ENCODE results near the gene ADCY9.
"Not testable (repeated sequence)": the region's sequence is repeated elsewhere in the genome, so short reads cannot be mapped to it uniquely, and the experiment has no call there.

The ADCY9 gene
- total RNA-seq = 12.3 to 36.4 reads per million in 2 experiments

DNA sequence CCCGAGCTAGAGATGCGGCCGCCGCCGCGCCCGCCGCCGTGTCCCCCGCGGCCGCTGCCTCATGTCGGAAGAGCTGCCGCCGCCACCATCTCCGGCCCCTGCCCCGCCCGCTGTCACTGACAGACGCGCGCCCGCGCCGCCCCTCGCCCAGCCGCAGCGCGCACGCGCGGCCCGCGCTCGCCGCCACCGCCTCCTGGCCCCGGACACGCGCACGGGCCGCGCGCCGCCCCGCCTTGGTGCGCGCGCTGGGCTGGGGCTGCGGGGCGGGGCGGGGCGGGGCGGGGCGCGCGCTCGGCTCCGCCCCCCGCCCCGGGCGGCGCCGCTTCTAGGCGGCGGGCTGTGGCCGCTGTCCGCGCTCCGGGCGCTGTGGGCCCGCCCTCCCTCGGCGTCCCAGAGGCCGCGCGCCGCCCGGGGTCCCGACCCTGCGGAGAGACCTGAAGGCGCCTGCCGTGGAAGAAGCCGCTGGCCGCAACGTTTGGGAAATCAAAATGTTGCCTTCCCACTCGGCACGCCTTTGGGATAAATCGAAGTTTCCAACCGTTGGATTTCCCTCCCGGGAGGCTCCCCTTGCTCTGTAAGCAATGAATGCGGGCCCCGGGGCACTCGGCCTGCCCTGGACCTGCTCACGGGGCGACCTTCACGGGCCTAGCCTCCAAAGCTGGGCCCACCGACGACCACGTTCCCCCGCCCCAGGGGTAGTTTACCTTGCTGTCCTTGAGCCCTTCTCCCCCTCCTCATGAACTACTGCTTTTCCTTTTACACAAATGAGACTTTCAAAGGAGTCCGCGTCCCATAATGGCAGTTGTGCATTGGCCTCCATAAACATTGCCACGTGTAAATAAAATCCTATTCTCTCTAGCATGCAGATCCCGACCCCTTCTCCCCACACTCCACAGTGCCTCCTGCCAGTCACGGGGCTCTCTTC, at the start of gene ADCY9:
ADCY9 (minus strand) TSS at position 118 of the 925 bp plus-strand sequence. CDS start 1,000 bp downstream, outside the sequence.
- peak; percentile 62 for DNase-seq (ENCODE audit: low read depth)

DNA sequence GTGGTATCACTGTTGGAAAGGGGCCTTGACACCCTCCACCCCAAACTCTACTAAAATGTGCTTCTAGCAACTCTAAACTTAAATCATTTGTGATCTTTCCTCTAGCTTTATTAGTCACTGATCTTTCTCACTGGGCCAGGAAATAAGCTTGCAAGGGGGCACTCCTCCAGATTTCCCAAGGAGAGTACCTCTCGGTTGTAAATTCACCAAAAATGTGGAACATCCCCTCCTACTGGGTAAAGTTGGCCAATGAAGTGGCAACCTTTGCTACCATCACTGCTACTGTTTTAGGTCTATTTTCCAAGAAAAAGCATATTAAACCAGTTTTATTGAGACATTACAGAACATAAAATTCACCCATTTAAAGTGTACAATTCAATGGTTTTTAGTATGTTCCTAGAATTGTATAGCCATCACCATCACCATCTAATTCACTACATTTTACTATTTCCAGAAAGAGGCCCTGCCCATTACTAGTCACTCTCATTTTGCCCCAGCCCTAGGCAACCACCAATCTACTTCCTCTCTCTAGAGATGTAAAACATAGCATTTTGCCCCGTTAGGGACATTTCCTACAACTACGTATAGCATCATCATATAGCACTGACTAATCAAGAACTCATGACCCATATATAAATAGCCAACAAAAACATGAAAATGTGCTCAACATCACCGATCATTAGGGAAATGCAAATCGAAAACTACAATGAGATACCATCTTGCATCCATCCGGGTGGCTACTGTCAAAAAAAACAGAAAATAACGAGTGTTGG, 44.6 kb upstream of the ADCY9 start:
- DNase-seq (ENCODE audit: low read depth) = no peak

DNA sequence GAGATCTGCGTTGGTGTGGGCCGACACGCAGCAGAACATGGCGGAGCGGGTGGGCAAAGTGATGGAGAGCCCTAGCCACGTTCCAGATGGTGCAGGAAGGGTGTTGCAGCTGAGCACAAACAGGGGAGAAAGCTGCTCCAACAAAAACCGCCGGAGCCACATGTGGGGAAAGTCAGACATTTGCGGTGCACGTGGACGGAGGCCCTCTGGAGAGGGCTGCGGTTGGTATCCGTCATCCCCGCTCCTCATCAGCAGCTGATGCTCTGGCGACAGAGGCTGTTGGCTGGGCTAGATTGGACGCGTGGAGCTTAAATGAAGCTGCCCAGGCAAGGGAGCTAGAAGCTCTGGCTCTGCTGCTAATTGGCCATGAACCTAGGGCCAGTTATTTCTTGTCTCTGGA, 43.5 kb upstream of the ADCY9 start:
- no peak for DNase-seq (ENCODE audit: low read depth)

DNA sequence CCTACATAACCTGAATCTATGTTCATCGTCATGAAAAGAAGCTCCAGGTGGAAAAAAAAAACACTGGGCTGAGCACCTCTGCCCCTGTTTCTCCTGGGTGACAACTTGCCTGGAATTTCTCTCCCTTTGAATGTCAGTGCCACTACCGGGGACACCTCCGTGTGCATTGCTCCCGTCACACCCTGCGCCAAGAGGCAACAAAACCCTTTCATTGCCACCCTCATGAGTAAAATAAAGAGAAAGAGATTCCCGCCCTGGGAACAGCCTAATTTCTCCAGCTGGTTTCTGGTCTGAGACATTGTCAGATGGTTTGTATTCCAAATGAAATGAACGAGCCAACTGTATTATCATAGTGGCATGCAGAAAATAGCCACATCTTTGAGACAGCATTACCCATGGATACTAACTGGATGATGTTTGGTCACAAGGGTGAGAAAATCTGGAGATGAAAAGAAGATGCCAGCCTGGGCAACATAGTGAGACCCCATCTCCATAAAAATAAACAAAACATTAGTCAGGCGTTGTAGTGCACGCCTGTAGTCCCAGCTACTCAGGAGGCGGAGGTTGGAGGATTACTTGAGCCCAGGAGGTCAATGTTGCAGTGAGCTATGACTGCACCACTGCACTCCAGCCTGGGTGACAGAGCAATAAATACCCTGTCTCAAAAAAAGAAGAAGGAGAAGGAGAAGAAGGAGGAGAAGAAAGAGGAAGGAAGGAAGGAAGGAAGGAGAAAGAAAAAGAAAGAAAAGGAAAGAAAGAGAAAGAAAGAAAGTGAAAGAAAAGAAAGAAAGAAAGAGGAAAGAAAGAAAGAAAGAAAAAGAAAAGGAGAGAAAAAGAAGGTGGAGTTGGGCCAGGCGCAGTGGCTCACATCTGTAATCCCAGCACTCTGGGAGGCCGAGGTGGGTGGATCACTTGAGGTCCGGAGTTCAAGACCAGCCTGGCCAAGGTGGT, 42.2 kb upstream of the ADCY9 start:
- no peak for DNase-seq (ENCODE audit: low read depth)

DNA sequence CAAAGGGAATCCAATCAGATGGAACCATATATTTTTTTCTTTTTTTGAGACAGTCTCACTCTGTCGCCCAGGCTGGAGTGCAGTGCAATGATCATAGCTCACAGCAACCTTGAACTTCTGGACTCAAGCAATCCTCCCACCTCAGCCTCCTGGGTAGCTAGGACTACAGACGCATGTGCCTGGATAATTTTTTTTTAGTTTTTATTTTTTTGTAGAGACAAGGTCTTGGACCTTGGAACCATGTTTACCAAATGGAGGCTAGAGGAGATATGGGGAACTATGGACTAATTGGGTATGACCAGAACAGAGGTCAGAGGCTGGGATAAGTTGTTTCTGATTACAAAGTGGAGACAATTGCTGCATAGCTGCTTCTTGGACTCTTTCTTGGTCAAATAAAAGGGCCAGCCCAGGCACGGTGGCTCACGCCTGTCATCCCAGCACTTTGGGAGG, 41.2 kb upstream of the ADCY9 start:
- DNase-seq (ENCODE audit: low read depth) = no peak

DNA sequence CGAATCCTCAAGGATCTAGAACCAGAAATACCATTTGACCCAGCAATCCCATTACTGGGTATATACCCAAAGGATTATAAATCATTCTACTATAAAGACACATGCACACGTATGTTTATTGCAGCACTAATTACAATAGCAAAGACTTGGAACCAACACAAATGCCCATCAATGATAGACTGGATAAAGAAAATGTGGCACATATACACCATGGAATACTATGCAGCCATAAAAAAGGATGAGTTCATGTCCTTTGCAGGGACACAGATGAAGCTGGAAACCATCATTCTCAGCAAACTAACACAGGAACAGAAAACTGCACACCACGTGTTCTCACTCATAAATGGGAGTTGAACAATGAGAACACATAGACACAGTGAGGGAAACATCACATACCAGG, 40.3 kb upstream of the ADCY9 start:
- not testable (repeated sequence) for DNase-seq (ENCODE audit: low read depth)

DNA sequence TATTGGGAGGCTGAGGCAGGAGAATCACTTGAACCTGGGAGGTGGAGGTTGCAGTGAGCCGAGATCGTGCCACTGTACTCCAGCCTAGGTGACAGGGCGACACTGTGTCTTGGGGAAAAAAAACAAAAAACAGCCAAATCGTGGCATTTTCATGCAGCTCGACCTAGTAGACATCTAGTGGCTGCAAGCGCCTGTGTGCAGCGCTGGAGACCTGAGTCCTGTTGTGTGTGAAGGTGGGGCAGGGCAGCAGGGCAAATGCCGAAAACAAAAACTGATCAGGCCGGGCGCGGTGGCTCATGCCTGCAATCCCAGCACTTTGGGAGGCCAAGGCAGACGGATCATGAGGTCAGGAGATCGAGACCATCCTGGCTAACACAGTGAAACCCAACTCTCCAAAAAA, 37.1 kb upstream of the ADCY9 start:
- DNase-seq (ENCODE audit: low read depth) = not testable (repeated sequence)

DNA sequence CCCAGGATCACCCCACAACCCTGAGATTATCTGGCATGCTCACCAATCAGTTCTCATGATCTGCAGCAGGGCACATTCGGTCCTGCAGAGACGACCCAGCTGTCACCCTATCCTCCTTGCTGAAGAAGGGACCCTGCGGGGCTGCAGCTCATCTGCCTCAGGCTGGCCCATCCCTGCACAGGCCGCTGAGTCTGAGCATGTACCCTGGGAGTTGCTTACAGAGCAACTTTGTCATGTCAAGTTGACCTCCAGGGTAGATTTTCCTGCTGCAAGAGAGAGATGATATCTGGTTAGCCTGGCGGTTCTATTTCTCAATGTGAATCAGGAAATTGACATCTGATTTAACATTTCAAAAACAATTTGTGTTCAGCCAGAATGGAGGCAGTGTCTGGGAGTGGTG, 36.0 kb upstream of the ADCY9 start:
- no peak for DNase-seq (ENCODE audit: low read depth)

DNA sequence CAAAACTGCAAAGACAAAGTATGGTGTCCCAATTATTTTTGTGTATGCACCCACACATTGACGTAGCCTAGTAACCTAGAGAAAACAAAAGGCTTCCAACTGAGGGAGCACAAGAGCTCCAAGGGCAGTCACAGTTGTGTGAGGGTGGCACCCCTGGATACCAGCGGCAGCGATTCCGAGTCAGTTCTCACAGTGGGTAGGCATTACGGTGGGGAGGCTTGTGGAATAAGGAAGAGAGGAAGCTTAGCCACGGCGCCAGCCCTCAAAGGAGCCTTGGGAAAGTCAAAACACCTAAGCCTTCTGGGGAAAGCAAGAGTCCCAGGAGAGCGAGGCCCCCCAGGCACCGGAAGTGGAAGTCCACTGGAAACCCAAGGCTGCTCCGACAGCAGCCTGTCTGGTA, 31.0 kb upstream of the ADCY9 start:
- DNase-seq (ENCODE audit: low read depth) = no peak

DNA sequence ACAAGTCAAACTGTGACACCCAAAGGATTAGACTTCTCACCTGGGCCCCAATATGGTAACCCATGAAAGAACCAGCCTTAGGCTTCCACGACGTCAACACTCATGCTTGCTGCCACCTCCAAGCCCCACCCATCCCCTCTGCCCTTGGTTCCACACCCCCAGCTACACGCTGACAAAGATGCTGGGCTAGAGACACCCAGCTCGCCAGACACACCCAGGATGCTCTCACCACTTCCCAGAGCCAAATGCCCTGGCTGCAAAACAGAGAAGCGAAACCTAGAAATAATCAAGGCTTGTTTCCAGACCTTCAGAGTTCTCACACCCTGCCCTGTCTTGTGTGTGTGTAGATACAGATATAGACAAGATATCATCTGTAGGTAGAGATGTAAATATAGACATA, 26.0 kb upstream of the ADCY9 start:
- DNase-seq (ENCODE audit: low read depth) = no peak

DNA sequence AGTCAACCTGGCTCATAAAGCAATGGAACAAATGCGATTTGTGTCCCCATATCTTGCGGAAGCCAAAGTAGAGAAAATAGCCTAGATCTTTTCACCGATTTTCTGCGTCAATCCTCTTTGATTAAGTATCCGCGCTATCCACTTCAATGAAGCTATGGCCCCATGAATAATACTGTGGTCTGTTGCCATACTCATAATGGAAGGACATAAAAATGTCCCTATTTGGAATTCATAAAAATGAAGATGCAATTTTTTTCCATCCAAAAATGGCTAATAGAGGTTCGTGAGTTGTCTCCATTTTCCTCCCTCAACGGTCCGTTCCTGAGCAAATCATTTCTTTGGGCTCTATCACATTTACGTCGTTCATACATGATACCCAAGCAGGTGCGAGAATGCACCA, 25.4 kb upstream of the ADCY9 start:
- no peak for DNase-seq (ENCODE audit: low read depth)

DNA sequence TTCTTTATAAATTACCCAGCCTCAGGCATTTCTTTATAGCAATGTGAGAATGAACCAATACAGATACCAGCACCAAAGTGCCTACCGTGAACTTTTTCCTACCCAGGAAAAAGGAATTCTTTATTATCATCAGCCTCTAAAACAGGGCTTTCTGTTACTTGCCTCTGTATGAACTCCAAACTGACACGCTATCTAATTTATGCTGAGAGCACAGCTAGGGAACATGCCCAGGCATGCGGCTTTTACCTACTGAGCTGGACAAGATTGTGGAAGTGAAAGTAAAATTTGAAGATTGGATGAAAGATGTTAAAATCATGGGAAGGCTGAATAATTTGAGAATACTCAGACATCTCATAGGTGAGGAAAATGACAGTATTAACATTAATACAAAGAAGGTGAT, 24.4 kb upstream of the ADCY9 start:
- DNase-seq (ENCODE audit: low read depth) = no peak

DNA sequence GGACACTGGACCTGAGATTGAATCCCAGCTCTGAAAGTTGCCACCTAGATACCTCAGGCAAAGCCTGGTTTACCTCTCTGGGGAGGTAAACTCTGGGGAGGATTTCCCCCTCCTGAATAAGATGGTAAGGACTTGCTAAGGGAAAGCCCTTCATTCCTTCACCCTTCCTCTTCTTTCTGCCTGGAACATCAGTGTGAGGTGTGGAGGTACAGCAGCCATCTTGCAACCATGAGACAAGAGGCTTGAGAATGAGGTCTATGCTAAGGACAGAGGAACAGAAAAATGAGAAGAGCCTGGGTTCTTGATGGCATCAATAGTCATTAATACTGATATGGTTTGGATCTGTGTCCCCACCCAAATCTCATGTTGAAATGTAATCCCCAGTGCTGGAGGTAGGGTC, 23.7 kb upstream of the ADCY9 start:
- DNase-seq (ENCODE audit: low read depth) = no peak

DNA sequence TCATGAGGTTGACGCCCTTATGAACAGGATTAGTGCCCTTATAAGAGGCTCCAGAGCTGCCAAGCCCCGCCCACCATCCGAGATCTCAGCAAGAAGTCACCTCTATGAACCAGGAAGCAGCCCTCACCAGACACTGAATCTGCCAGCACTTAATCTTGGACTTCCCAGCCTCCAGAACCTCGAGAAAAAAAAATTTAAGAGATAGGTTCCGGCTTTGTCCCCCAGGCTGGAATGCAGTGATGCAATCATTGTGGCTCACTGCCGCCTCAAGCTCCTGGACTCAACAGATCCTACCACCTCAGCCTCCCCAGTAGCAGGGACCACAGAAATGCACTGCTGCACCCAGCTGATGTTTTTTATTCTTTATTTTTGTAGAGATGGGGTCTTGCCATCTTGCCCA, 22.5 kb upstream of the ADCY9 start:
- DNase-seq (ENCODE audit: low read depth) = no peak

DNA sequence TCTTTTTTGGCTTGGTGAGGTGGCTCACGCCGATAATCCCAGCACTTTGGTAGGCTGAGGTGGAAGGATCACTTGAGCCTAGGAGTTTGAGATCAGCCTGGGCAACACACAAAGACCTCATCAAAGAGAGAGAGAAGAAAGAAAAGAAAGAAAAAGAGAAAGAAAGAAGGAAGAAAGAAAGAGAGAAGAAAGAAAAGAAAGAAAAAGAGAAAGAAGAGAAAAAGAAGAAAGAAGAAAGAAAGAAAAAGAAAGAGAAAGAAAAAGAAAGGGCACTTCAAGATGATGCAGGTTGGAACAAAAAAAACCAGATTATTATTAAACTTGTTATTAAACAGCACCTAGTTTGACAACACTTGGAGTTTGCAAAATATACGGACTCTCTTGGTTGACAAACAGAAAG, 21.2 kb upstream of the ADCY9 start:
- DNase-seq (ENCODE audit: low read depth) = no peak

DNA sequence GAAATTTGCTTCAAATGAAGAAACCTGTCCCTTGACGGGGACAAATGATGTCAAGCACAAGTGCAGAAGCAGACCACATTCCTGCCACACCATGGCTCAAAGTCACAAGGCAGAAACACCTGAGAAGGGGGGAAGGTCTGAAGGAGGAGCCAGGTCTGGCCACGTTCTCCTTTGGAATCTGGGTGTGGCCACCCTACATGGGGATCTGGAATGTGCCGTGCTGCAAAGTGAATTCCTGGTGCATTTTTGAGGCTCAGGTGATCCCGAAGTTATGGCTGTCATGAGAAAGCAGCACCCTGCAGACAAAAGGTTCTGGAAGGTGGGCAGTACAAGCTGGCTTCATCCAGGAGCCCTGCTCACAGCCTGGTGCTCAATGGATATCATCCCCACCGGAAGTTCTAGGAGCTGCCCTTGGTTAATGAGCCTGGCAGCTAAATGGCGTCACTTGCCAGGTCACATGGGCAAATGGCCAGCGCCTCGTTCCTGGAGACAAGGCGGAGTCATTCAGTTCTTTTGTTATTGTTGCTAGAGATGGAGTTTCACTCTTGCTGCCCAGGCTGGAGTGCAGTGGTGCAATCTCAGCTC, 20.1 kb upstream of the ADCY9 start:
- no peak for DNase-seq (ENCODE audit: low read depth)

DNA sequence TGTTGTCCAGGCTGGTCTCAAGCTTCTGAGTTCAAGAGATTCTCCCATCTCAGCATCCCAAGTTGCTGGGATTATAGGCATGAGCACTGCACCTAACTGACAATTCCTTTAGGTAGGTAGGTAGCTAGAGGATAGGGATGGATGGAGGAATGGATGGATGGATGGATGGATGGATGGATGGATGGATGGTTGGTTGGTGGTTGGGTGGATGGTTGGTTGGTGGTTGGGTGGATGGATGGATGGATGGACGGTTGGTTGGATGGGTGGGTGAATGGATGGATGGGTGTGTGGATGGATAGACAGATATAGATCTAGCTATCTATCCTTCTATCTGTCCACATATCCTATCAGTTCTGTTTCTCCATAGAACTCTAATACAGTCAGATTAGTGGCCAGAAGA, 19.3 kb upstream of the ADCY9 start:
- DNase-seq (ENCODE audit: low read depth) = no peak

DNA sequence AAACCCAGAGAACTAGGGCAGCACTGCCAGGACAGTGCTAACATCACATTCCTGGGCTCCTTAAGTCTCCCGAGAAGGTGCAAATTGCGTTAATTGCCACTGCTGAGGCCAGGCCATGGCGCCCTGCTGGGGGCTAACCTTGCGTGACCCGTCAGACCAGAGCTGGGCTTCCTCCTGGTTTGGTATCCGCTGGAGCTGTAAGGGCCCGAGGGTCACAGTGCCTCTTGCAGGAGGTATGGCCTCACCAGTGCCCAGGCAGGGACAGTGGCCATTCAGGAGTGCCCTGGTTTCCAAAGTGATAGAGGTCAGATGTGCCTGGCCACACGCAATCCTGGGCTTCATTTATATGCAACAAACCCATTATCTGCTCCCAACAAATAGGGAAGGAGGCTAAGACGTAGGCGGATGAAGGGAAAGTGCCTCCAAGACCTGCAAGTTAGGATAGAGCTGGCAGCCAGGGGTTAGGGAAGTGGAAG, 17.7 kb upstream of the ADCY9 start:
- DNase-seq (ENCODE audit: low read depth) = no peak

DNA sequence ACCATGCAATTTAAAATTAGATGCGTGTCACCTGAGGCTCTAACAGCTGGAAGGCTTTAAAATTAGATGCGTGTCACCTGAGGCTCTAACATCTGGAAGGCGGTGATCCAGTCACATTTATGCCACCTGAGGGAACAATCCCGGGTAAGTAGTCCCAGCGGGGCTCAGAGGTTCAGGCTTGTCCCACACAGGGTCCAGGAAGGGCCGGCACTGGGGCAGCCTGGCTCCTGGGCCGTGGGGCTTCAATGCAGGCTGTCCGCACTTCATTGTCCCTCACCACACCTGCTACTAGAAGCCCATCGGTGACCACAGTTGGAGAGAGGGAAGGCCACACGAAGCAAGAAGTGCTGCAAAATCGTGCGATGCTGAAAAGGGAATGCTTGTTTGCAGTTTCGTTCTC, 15.4 kb upstream of the ADCY9 start:
- DNase-seq (ENCODE audit: low read depth) = no peak

DNA sequence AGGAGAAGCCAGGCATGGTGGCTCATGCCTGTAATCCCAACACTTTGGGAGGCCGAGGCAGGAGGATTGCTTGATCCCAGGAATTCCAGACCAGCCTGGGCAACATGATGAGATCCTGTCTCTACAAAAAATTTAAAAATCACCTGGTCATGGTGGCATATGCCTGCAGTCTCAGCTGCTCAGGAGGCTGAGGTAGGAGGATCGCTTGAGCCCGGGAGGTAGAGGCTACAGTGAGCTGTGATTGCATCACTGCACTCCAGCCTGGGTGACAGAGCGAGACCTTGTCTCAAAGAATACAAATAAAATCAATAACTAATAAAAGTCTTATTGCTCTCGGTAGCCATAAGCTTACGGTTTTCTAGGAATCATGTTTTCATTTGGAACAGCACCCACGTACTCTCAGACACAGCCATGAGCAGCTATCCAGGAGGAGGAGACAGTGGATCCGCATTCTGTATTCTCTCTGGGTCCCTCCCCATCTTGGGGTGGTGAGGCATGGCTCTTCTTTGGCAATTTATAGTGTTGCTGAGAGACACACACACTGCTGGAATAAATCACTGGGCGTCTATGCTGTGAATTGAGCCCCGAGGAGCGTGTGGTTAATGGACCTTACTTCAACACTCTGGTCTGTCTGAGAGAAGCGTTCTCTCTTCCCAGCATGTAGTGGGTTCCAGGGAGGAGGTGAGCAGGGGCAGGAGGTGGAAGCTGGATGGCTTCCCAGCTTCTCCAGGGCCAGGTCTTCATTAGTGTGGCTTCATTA, 8.5 kb upstream of the ADCY9 start:
- no peak for DNase-seq (ENCODE audit: low read depth)
